DMS53 treated with DMSO at 0.1 percent for 48 hours (cell line): ENCODE data around the gene COX19.
"Not testable (repeated sequence)": the region's sequence is repeated elsewhere in the genome, so short reads cannot be mapped to it uniquely, and the experiment has no call there.

Experiments used
- DNase-seq: peaks from one replicate; lab custom pipeline; 2025; ENCODE audit not compliant: unreplicated experiment; lab: John Stamatoyannopoulos, UW

The COX19 gene

GRCh38 chr7:946256-946996 is 28.9 kb downstream of the COX19 start:
- no peak for DNase-seq

GRCh38 chr7:945556-946255 is 29.6 kb downstream of the COX19 start:
- peak; percentile 87 for DNase-seq

- DNase-seq: no peak
Observed at GRCh38 chr7:945147-945555, 30.2 kb downstream of the COX19 start.

GRCh38 chr7:944744-945143 is 30.6 kb downstream of the COX19 start:
- DNase-seq: no peak

GRCh38 chr7:943793-944192 is 31.6 kb downstream of the COX19 start:
- DNase-seq: not testable (repeated sequence)

GRCh38 chr7:940599-941408 is 34.5 kb downstream of the COX19 start:
- no peak for DNase-seq

GRCh38 chr7:939843-940242 is 35.5 kb downstream of the COX19 start:
- DNase-seq: no peak

GRCh38 chr7:938546-939185 is 36.7 kb downstream of the COX19 start:
- DNase-seq: no peak

- DNase-seq: no peak
Observed at GRCh38 chr7:937856-938484, 37.4 kb downstream of the COX19 start.

- no peak for DNase-seq
Observed at GRCh38 chr7:936386-937054, 38.8 kb downstream of the COX19 start.

- no peak for DNase-seq
Observed at GRCh38 chr7:935874-936385, 39.4 kb downstream of the COX19 start.

- no peak for DNase-seq
Observed at GRCh38 chr7:935164-935873, 40.0 kb downstream of the COX19 start.

GRCh38 chr7:934469-935163 is 40.7 kb downstream of the COX19 start:
- DNase-seq: no peak

- DNase-seq: no peak
Observed at GRCh38 chr7:932651-932975, 42.7 kb downstream of the COX19 start.

- no peak for DNase-seq
Observed at GRCh38 chr7:931871-932650, 43.3 kb downstream of the COX19 start.

- no peak for DNase-seq
Observed at GRCh38 chr7:930975-931758, 44.2 kb downstream of the COX19 start.

- DNase-seq: no peak
Observed at GRCh38 chr7:929311-929711, 46.0 kb downstream of the COX19 start.
